C4-2B (cell line): ENCODE data around the gene TM9SF4.

Source experiments
- ZFX ChIP-seq: fragments of 450-650 bp; IDR thresholded peaks from 2 replicates; pipeline ENCODE4 v1.6.1; 2017
- TF ChIP-seq, protein P1 (sequence below): fragments of 450-650 bp; conservative IDR thresholded peaks from 2 replicates; pipeline ENCODE4 v1.5.1; 2017; ENCODE audit warnings: mild to moderate bottlenecking

DNA sequence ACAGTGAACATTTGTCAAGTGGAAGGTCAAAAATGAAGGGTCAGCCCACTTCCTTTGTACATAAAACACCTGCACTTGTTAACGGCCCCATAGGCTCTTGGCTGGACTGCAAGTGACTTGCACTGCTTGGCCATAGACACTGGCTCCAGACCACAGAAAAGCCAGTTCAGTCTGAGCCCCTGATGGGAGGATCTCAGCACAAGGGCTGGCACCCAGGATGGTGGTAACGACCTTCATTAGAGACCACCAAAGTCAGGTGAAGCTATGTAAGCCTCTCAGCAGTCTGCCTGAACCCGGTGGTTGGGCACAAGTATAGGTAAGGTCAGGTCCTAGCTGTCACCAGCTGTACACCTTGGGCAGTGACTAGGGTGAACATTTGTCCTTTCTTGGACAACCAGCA, 81.9 kb downstream of the TM9SF4 start:
- TF ChIP-seq, protein P1, sequence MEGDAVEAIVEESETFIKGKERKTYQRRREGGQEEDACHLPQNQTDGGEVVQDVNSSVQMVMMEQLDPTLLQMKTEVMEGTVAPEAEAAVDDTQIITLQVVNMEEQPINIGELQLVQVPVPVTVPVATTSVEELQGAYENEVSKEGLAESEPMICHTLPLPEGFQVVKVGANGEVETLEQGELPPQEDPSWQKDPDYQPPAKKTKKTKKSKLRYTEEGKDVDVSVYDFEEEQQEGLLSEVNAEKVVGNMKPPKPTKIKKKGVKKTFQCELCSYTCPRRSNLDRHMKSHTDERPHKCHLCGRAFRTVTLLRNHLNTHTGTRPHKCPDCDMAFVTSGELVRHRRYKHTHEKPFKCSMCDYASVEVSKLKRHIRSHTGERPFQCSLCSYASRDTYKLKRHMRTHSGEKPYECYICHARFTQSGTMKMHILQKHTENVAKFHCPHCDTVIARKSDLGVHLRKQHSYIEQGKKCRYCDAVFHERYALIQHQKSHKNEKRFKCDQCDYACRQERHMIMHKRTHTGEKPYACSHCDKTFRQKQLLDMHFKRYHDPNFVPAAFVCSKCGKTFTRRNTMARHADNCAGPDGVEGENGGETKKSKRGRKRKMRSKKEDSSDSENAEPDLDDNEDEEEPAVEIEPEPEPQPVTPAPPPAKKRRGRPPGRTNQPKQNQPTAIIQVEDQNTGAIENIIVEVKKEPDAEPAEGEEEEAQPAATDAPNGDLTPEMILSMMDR = no peak
- no peak for TF ChIP-seq ZFX
